GM12878 (cell line): Measurements from ENCODE around the gene GARNL3. TPM values are rescaled to one million over a fixed set of nuclear protein-coding genes. Genes with fewer than 3 reads are reported as not detected.

Experiments used
- ATAC-seq: fragments of 200-7000 bp; cut with Tn5 transposase; 3 replicates; pipeline ENCODE4 v1.9.1; 2020; ENCODE audit warnings: mild to moderate bottlenecking, moderate library complexity
- BruUV-seq: library from RNA; stranded (reverse); fragments of 400-500 nt; replicated peaks from 2 replicates; lab custom pipeline; 2021; lab: Mats Ljungman, UMichigan
- CTCF ChIA-PET: fragments of 300-600 bp; sonication (Branson Sonifier 250); formaldehyde crosslinking; extraction: SDS; loops from one replicate; lab custom pipeline; 2021; ENCODE audit warnings: inconsistent platforms; lab: Yijun Ruan, JAX
- POLR2A ChIA-PET: fragments of 350-600 bp; formaldehyde crosslinking; extraction: SDS; loops from one replicate; lab custom pipeline; 2021; ENCODE audit warnings: inconsistent platforms; lab: Charles Lee
- RAD21 ChIA-PET: fragments of 300-600 bp; sonication (Branson Sonifier 250); formaldehyde crosslinking; loops from one replicate; lab custom pipeline; 2023; ENCODE audit warnings: antibody characterized with exemption; ENCODE audit not compliant: unreplicated experiment; lab: Charles Lee
- SMC1A ChIA-PET: fragments of 300-600 bp; sonication (Branson Sonifier 250); formaldehyde crosslinking; loops from one replicate; lab custom pipeline; 2023; ENCODE audit not compliant: unreplicated experiment, uncharacterized antibody; lab: Charles Lee
- DNase-seq: peaks from one replicate; pipeline ENCODE4 v3.0.0-alpha.2; 2011; ENCODE audit warnings: low read depth, low spot score
- FAIRE-seq: peaks from 3 replicates; lab custom pipeline; 2011; peaks lifted over from hg19 to GRCh38; lab: Jason Lieb, UNC
- H2AFZ ChIP-seq: 2 replicates; pipeline ENCODE4 v1.6.0; 2011; ENCODE audit warnings: low read depth, low read length, control low read depth; ENCODE audit not compliant: control insufficient read depth
- H3K27ac ChIP-seq: 2 replicates; pipeline ENCODE4 v1.5.1; 2011; ENCODE audit warnings: control low read depth; ENCODE audit not compliant: control insufficient read depth, insufficient read depth
- H3K27me3 ChIP-seq, 2 experiments: replicated peaks in 1 of 2; 2 replicates each; pipeline versions ENCODE4 v1.6.0 to v1.6.1; 2011; ENCODE audit warnings: low read length in 1 of 2; ENCODE audit not compliant: control insufficient read depth in 2 of 2, insufficient read depth in 2 of 2
- H3K36me3 ChIP-seq, 2 experiments: 2 replicates each; pipeline ENCODE4 v1.5.1; 2011; ENCODE audit warnings: low read length in 1 of 2; ENCODE audit not compliant: control insufficient read depth in 2 of 2, insufficient read depth in 2 of 2
- H3K4me1 ChIP-seq: 2 replicates; pipeline ENCODE4 v1.6.1; 2011; ENCODE audit warnings: mild to moderate bottlenecking, low read length, moderate library complexity, mixed read lengths; ENCODE audit not compliant: control insufficient read depth, insufficient read depth
- H3K4me2 ChIP-seq: 2 replicates; pipeline ENCODE4 v1.6.0; 2011; ENCODE audit warnings: control low read depth; ENCODE audit not compliant: control insufficient read depth, insufficient read depth
- H3K4me3 ChIP-seq: fragments of 200-600 bp; sonication (generic); 2 replicates; pipeline ENCODE4 v1.5.1; 2016
- H3K79me2 ChIP-seq: 2 replicates; pipeline ENCODE4 v1.6.0; 2011; ENCODE audit warnings: low read length; ENCODE audit not compliant: control insufficient read depth, insufficient read depth
- H3K9ac ChIP-seq: 2 replicates; pipeline ENCODE4 v1.8.0; 2011; ENCODE audit warnings: low read length, control low read depth, mixed read lengths; ENCODE audit not compliant: control insufficient read depth, insufficient read depth
- H3K9me3 ChIP-seq: replicated peaks from 3 replicates; pipeline ENCODE4 v1.5.1; 2011; ENCODE audit warnings: mild to moderate bottlenecking, low read length; ENCODE audit not compliant: control insufficient read depth, insufficient read depth
- H4K20me1 ChIP-seq: 2 replicates; pipeline ENCODE4 v1.6.0; 2011; ENCODE audit not compliant: control insufficient read depth, insufficient read depth
- ATF3 ChIP-seq: IDR thresholded peaks from 2 replicates; pipeline ENCODE4 v1.6.1; 2011; ENCODE audit warnings: low read depth, mild to moderate bottlenecking, low read length, moderate library complexity, borderline replicate concordance; ENCODE audit errors: extremely low read depth
- GATAD2B ChIP-seq: fragments of 450-650 bp; conservative IDR thresholded peaks from 2 replicates; pipeline ENCODE4 v1.6.1; 2017; ENCODE audit warnings: low read depth, mild to moderate bottlenecking, moderate library complexity
- HDAC6 ChIP-seq: fragments of 200-600 bp; sonication (generic); IDR thresholded peaks from one replicate; pipeline ENCODE4 v1.8.0; 2017; ENCODE audit warnings: antibody characterized with exemption; ENCODE audit not compliant: unreplicated experiment
- IKZF2 ChIP-seq, 2 experiments: fragments of 450-650 bp; IDR thresholded peaks; 2 replicates each; pipeline ENCODE4 v1.6.1; 2017; ENCODE audit warnings: mild to moderate bottlenecking in 2 of 2, moderate library complexity in 2 of 2
- MAX ChIP-seq: IDR thresholded peaks from 2 replicates; pipeline ENCODE4 v1.6.1; 2012; ENCODE audit warnings: low read depth, low read length, improper control_type of control experiment
- ZNF207 ChIP-seq: fragments of 450-650 bp; IDR thresholded peaks from 2 replicates; pipeline ENCODE4 v1.6.1; 2014; ENCODE audit warnings: antibody characterized with exemption, mild to moderate bottlenecking, borderline replicate concordance
- ZNF384 ChIP-seq: IDR thresholded peaks from 2 replicates; pipeline ENCODE4 v1.6.1; 2012; ENCODE audit warnings: low read depth, mild to moderate bottlenecking, low read length, improper control_type of control experiment, borderline replicate concordance
- ZNF592 ChIP-seq: fragments of 450-650 bp; IDR thresholded peaks from 2 replicates; pipeline ENCODE4 v1.6.1; 2017; ENCODE audit warnings: mild to moderate bottlenecking, moderate library complexity
- WGBS: methylation state at CpG from one replicate; pipeline ENCODE4 v1.1.6; 2016; ENCODE audit warnings: low lambda C conversion rate; ENCODE audit not compliant: insufficient replicate concordance, insufficient coverage; ENCODE audit errors: missing lambda C conversion rate; 5-methylcytosine and 5-hydroxymethylcytosine counted together
- in situ Hi-C: fragments of 300-500 bp; cut with MboI; formaldehyde crosslinking; loops from 9 replicates; pipeline ENCODE4 v1.14.3; 2018; ENCODE audit warnings: mixed read lengths
- intact Hi-C: fragments of 100-400 bp; cut with micrococcal nuclease; formaldehyde crosslinking; loops from one replicate; pipeline ENCODE4 v1.14.2; 2022; ENCODE audit not compliant: unreplicated experiment
- polyA plus RNA-seq, 11 experiments: library from polyadenylated mRNA; depleted of rRNA in 4 of 11; unstranded in 6 of 11; stranded (reverse) in 5 of 11; fragments of >200 nt; fragmentation: Nextera tagmentation in 4 of 11; fragmentation: Illumina TruSeq in 1 of 11; extraction: Ambion mirVana in 4 of 11; extraction: Trizol in 1 of 11; gene quantifications; 1 replicate in 1 of 11; 2 replicates in 10 of 11; pipeline versions ENCODE4 v1.2.1 to v1.2.3, GENCODE V29; 2011 to 2016; ENCODE audit warnings: inconsistent platforms in 2 of 11, missing spikeins in 2 of 11, low read depth in 1 of 11
- total RNA-seq, 4 experiments: library from RNA; depleted of rRNA in 3 of 4; stranded (reverse); fragments of >200 nt in 3 of 4; fragmentation: Illumina TruSeq in 1 of 4; extraction: Trizol in 1 of 4; gene quantifications; 2 replicates each; pipeline versions ENCODE4 v1.2.1 to v1.2.3, GENCODE V29; 2013 to 2021

The GARNL3 gene
- total and polyA plus RNA-seq, 10 of the 15 experiments (the other 5 are each of a cell fraction or from before 2014, with no cell fraction given), result 0.89 to 13.2 (median 6.3) TPM

- Histone ChIP-seq H4K20me1 (no peaks in the 10 kb centered on the region), H3K9me3 (no peaks in the 10 kb centered on the region), H3K9ac (no peak overlapping the region), H3K4me3 (no peak overlapping the region), H2AFZ (no peak overlapping the region), H3K79me2 (no peaks in the 10 kb centered on the region), H3K4me2 (no peak overlapping the region), H3K36me3 (no peaks in the 10 kb centered on the region), H3K27me3 (no peaks in the 10 kb centered on the region), H3K27ac (no peak overlapping the region), H3K4me1 (no peaks in the 10 kb centered on the region)
- no peak for ATAC-seq
- TF ChIP-seq ATF3, result no peak
- no peak for TF ChIP-seq GATAD2B
- POLR2A ChIA-PET, result no interaction called here
- CTCF ChIA-PET, result interaction anchor here (1.2 to 1.3 kb wide), 2 partner anchors 39 to 162 kb away, joined by 3 read pairs; no protein-coding TSS in a partner anchor
- intact Hi-C loops, result no loop called here
- no peak for DNase-seq
- SMC1A ChIA-PET, result no interaction called here
- in situ Hi-C loops, result no loop called here
- FAIRE-seq, result no peak
- WGBS, result 98% methylated on average over 2 of the region's 2 CpGs
- no TSS peak for BruUV-seq
- RAD21 ChIA-PET, result no interaction called here
Observed at GRCh38 chr9:127253446-127253845, 11.1 kb upstream of the GARNL3 start.

GRCh38 chr9:127255692-127256091 is 8.9 kb upstream of the GARNL3 start:
- ATAC-seq (no peak), FAIRE-seq (no peak), DNase-seq (no peak)
- Histone ChIP-seq H3K4me2 (no peak overlapping the region), H3K4me1 (no peaks in the 10 kb centered on the region), H3K36me3 (no peaks in the 10 kb centered on the region), H3K27ac (no peak overlapping the region), H4K20me1 (no peaks in the 10 kb centered on the region), H3K79me2 (no peaks in the 10 kb centered on the region), H3K9me3 (no peaks in the 10 kb centered on the region), H2AFZ (no peak overlapping the region), H3K27me3 (no peaks in the 10 kb centered on the region), H3K9ac (no peak overlapping the region), H3K4me3 (no peak overlapping the region)
- ChIA-PET POLR2A (interaction anchor here (0.6 to 1.3 kb wide), 2 partner anchors 31 to 32 kb away, joined by 3 to 5 read pairs; no protein-coding TSS in a partner anchor), SMC1A (interaction anchor here (1.6 kb wide), 1 partner anchor 20 kb away, joined by 3 read pairs; no protein-coding TSS in a partner anchor), CTCF (no interaction called here), RAD21 (no interaction called here)
- no peak for TF ChIP-seq ZNF384
- TF ChIP-seq ZNF207, result no peak
- no peak for TF ChIP-seq MAX
- TF ChIP-seq HDAC6, result no peak
- TF ChIP-seq ZNF592, result no peak
- no peak for TF ChIP-seq IKZF2 (IDR thresholded peaks at IDR 0.05)
- intact Hi-C loops, result no loop called here
- BruUV-seq, result no TSS peak
- in situ Hi-C loops, result no loop called here
